Liver (tissue), 9 donors: ENCODE data around the gene CCDC69. TPM values are rescaled to one million over a fixed set of nuclear protein-coding genes. Genes with fewer than 3 reads are reported as not detected.

Source experiments
- DNase-seq: peaks from one replicate; pipeline ENCODE4 v3.0.0-alpha.2; 2017; ENCODE audit warnings: low spot score
- H3K27ac ChIP-seq, 2 donors: one replicate each; pipeline ENCODE4 v1.7.0; 2013; ENCODE audit warnings: inconsistent platforms in 2 of 2, low read length in 2 of 2, control low read depth in 1 of 2, low read depth in 1 of 2, mild to moderate bottlenecking in 1 of 2
- H3K27me3 ChIP-seq, 4 donors: one replicate each; pipeline versions ENCODE4 v1.6.1 to v1.7.0; 2013; ENCODE audit warnings: low read length in 3 of 4, inconsistent platforms in 1 of 4, mild to moderate bottlenecking in 1 of 4, moderate library complexity in 1 of 4; ENCODE audit not compliant: control insufficient read depth in 4 of 4, insufficient read depth in 4 of 4
- H3K36me3 ChIP-seq, 4 donors: one replicate each; pipeline versions ENCODE4 v1.6.1 to v1.7.0; 2013; ENCODE audit warnings: low read length in 3 of 4, mild to moderate bottlenecking in 3 of 4, low read depth in 1 of 4, moderate library complexity in 1 of 4; ENCODE audit not compliant: control insufficient read depth in 4 of 4, insufficient read depth in 3 of 4
- H3K4me1 ChIP-seq, 4 donors: one replicate each; pipeline versions ENCODE4 v1.6.1 to v1.7.0; 2013; ENCODE audit warnings: low read length in 3 of 4, mild to moderate bottlenecking in 3 of 4, moderate library complexity in 1 of 4; ENCODE audit not compliant: control insufficient read depth in 4 of 4, insufficient read depth in 4 of 4
- H3K4me3 ChIP-seq, 3 donors: one replicate each; pipeline versions ENCODE4 v1.6.1 to v1.7.0; 2013; ENCODE audit warnings: low read length in 3 of 3, control low read depth in 1 of 3, low read depth in 1 of 3, mild to moderate bottlenecking in 1 of 3
- H3K9ac ChIP-seq, 2 donors: one replicate each; pipeline ENCODE4 v1.7.0; 2013; ENCODE audit warnings: low read length in 2 of 2, mild to moderate bottlenecking in 2 of 2, moderate library complexity in 2 of 2, control low read depth in 1 of 2, low read depth in 1 of 2
- H3K9me3 ChIP-seq, 4 donors: one replicate each; pipeline versions ENCODE4 v1.6.1 to v1.7.0; 2013; ENCODE audit warnings: low read length in 3 of 4; ENCODE audit not compliant: control insufficient read depth in 4 of 4
- EGR1 ChIP-seq, 2 donors: IDR thresholded peaks; 2 replicates each; pipeline ENCODE4 v1.6.1; 2016 to 2018; ENCODE audit warnings: antibody characterized with exemption in 2 of 2, low read depth in 2 of 2
- FOXA1 ChIP-seq: IDR thresholded peaks from 2 replicates; pipeline ENCODE4 v1.6.1; 2016; ENCODE audit warnings: antibody characterized with exemption
- GABPA ChIP-seq, 2 donors: IDR thresholded peaks in 1 of 2; conservative IDR thresholded peaks in 1 of 2; 2 replicates each; pipeline ENCODE4 v1.6.1; 2016; ENCODE audit warnings: antibody characterized with exemption in 2 of 2, mild to moderate bottlenecking in 1 of 2, moderate library complexity in 1 of 2
- HNF4A ChIP-seq, 2 donors: conservative IDR thresholded peaks; 2 replicates each; pipeline ENCODE4 v1.6.1; 2016; ENCODE audit warnings: antibody characterized with exemption in 2 of 2, mild to moderate bottlenecking in 2 of 2
- HNF4G ChIP-seq: IDR thresholded peaks from 2 replicates; pipeline ENCODE4 v1.6.1; 2016; ENCODE audit warnings: antibody characterized with exemption
- JUND ChIP-seq, 2 donors: IDR thresholded peaks; 2 replicates each; pipeline ENCODE4 v1.6.1; 2016; ENCODE audit warnings: antibody characterized with exemption in 2 of 2
- RXRA ChIP-seq, 2 donors: IDR thresholded peaks; 2 replicates each; pipeline ENCODE4 v1.6.1; 2017 to 2018; ENCODE audit warnings: antibody characterized with exemption in 2 of 2, mild to moderate bottlenecking in 1 of 2
- SP1 ChIP-seq: IDR thresholded peaks from 2 replicates; pipeline ENCODE4 v1.6.1; 2018; ENCODE audit warnings: antibody characterized with exemption, mild to moderate bottlenecking
- WGBS: extraction: QIAGEN DNeasy Blood & Tissue Kit; methylation state at CpG from one replicate; pipeline ENCODE4 v1.1.7; 2013; 5-methylcytosine and 5-hydroxymethylcytosine counted together
- polyA plus RNA-seq, 2 donors: library from polyadenylated mRNA; stranded (reverse) in 1 of 2; unstranded in 1 of 2; fragments of 200-250 nt in 1 of 2; fragments of >200 nt in 1 of 2; fragmentation: Nextera tagmentation in 1 of 2; extraction: Ambion mirVana in 1 of 2; gene quantifications; one replicate each; pipeline versions ENCODE4 v1.2.1 to v1.2.3, GENCODE V29; 2013 to 2015
- total RNA-seq, 2 donors: library from RNA; depleted of rRNA; stranded (reverse); fragments of >200 nt; gene quantifications; one replicate each; pipeline ENCODE4 v1.2.3, GENCODE V29; 2014
- TF ChIP-seq, protein P1 (sequence below): IDR thresholded peaks from 2 replicates; pipeline ENCODE4 v1.6.1; 2016; ENCODE audit warnings: antibody characterized with exemption, mild to moderate bottlenecking
- TF ChIP-seq, protein P2 (sequence below): IDR thresholded peaks from 2 replicates; pipeline ENCODE4 v1.6.1; 2016; ENCODE audit warnings: antibody characterized with exemption
- TF ChIP-seq, protein P3 (sequence below): fragments of 150-350 bp; IDR thresholded peaks from 2 replicates; pipeline ENCODE4 v1.5.1; 2017; ENCODE audit warnings: improper control_type of control experiment, low read depth, low read length; ENCODE audit not compliant: missing input control
- TF ChIP-seq, protein P4 (sequence below): IDR thresholded peaks from 2 replicates; pipeline ENCODE4 v1.6.1; 2016; ENCODE audit warnings: antibody characterized with exemption
- donor health status: healthy.
- donor health status: healthy.
- donor health status: healthy.
- donor health status: healthy.
- donor health status: healthy.

The CCDC69 gene
- total and polyA plus RNA-seq, 4 donors = 11.9 to 28.6 (median 18.0) TPM

DNA sequence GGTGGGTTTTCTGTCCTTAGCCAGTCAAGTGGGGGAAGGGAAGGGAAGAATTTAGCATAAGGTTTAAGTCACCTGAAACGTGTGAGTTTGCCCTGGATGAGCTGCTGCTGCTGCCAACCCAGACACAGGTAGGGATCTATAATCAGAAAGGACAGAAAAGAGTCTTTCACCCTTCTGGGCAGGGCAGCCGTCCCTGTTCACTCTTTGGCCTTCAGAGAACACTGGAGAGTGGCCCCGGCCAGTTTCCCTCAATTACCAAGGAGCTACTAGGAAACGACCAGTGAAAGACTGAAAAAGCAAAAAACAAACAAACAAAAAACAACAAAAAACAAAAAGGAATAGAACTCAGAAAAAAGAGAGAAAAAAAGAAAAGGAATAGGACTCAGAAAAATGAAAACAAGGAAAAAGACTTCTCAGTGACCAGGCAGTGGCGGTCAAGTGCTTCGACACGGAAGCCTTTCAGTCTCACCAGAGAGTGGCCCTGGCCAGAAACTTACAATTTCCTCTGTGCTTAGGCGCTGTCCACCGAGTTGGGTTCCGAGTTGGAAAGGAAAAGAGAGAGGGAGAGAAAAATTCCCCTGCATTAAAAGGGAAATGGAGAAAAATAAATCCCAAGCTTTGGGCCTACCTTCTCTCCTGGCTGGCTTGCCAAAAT lies 26.6 kb upstream of the CCDC69 start (continued):
- TF ChIP-seq, protein P1, sequence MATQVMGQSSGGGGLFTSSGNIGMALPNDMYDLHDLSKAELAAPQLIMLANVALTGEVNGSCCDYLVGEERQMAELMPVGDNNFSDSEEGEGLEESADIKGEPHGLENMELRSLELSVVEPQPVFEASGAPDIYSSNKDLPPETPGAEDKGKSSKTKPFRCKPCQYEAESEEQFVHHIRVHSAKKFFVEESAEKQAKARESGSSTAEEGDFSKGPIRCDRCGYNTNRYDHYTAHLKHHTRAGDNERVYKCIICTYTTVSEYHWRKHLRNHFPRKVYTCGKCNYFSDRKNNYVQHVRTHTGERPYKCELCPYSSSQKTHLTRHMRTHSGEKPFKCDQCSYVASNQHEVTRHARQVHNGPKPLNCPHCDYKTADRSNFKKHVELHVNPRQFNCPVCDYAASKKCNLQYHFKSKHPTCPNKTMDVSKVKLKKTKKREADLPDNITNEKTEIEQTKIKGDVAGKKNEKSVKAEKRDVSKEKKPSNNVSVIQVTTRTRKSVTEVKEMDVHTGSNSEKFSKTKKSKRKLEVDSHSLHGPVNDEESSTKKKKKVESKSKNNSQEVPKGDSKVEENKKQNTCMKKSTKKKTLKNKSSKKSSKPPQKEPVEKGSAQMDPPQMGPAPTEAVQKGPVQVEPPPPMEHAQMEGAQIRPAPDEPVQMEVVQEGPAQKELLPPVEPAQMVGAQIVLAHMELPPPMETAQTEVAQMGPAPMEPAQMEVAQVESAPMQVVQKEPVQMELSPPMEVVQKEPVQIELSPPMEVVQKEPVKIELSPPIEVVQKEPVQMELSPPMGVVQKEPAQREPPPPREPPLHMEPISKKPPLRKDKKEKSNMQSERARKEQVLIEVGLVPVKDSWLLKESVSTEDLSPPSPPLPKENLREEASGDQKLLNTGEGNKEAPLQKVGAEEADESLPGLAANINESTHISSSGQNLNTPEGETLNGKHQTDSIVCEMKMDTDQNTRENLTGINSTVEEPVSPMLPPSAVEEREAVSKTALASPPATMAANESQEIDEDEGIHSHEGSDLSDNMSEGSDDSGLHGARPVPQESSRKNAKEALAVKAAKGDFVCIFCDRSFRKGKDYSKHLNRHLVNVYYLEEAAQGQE = peak; percentile 96
- no peak for TF ChIP-seq SP1

DNA sequence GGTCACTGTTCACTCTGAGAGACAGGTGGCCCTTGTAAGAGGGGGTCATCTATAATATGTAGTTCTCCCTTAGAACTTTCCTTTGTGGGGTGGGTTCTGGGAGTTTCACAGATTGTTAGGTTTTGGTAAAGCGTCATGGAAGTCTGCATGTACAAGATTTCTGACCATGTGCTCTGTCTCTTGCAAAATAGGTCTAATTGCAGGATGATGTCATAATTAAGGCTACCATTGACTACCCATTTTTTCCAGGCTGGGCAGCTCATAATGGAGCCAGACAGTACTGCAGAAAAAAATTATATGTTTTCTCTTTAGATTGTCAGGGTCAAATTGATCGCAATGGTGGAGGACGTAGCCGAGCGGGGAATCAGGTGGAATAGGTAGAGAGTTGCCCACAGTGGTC lies 25.4 kb upstream of the CCDC69 start:
- Histone ChIP-seq H3K36me3 (no peaks in the 10 kb centered on the region), H3K9ac (no peak overlapping the region), H3K27ac (peak overlapping the region; percentile 15 to 49), H3K4me3 (peak overlapping the region in 2 of 3 donors; percentile 27 to 62), H3K27me3 (no peaks in the 10 kb centered on the region), H3K9me3 (no peaks in the 10 kb centered on the region), H3K4me1 (peaks cover 8 to 39% (median 31%) of the 10 kb centered on the region in 4 donors)
- WGBS = 87% methylated on average over 5 of the region's 5 CpGs
- no peak for DNase-seq
- TF ChIP-seq EGR1 (IDR thresholded peaks at IDR 0.05; ENCODE audit: low read depth in 2 of 2) (no peak), RXRA (IDR thresholded peaks at IDR 0.05) (no peak)
- TF ChIP-seq, protein P2, sequence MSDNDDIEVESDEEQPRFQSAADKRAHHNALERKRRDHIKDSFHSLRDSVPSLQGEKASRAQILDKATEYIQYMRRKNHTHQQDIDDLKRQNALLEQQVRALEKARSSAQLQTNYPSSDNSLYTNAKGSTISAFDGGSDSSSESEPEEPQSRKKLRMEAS = no peak

DNA sequence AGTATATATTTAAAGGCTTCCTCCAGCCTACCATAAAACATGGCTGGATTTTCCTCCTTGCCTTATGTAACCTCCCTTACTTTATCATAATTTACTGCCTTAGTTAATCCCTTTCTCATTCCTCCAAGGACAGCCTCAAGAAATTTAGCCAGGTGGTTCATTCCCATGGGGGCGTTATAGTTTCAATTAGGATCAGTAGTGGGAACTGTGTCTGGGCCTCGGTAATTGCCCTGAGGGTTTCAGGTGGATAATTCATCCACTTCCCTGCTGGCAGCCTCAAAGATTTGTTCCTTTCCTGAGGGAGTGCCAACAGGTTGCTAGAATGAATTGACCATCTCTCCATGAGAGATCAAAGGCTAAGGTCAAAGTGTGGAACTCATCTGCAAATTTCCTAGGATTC lies 24.8 kb upstream of the CCDC69 start:
- WGBS = 65% methylated on average over 2 of the region's 2 CpGs
- Histone ChIP-seq H3K9ac (no peak overlapping the region), H3K27ac (peak overlapping the region; percentile 15 to 49)

DNA sequence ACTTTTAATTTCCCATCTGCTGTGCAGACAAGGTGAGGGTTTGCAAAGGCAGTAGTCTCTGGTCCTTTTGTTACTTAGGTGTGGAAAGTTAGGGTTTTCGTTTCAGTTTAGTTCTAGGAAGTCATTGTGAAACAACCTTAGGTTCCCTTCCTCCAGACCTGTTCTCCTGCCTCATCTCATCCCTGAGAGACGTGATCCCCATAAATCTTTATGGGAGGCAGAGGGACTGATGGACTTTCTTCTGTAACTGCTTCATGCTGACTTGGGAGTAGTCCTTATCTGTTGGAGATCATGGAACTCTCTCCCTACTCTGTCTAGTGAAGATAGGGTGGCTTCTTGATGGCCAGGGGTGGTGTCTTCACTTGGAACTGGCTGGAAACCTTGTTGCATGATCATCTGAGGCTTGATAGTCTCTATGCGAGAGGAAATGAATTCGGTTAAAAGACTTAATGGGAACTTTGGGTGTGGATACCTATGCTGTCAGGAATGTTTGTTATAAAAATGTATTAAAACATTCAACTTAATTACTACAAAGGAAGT lies 21.9 kb upstream of the CCDC69 start:
- Histone ChIP-seq H3K4me1 (peaks cover 8 to 12% (median 11%) of the 10 kb centered on the region in 4 donors), H3K9me3 (no peaks in the 10 kb centered on the region), H3K27ac (no peak overlapping the region), H3K9ac (no peak overlapping the region), H3K36me3 (no peaks in the 10 kb centered on the region), H3K4me3 (no peak overlapping the region), H3K27me3 (no peaks in the 10 kb centered on the region)
- 87% methylated on average over 4 of the region's 4 CpGs for whole genome bisulfite sequencing
- DNase-seq = no peak
- TF ChIP-seq JUND (IDR thresholded peaks at IDR 0.05) (no peak), RXRA (IDR thresholded peaks at IDR 0.05) (no peak), HNF4G (no peak), EGR1 (IDR thresholded peaks at IDR 0.05; ENCODE audit: low read depth in 2 of 2) (no peak), GABPA (IDR thresholded peaks at IDR 0.05 in 1 of 2, conservative IDR thresholded peaks at IDR 0.05 in 1 of 2) (no peak), HNF4A (conservative IDR thresholded peaks at IDR 0.05) (no peak), FOXA1 (no peak)
- TF ChIP-seq, protein P3, sequence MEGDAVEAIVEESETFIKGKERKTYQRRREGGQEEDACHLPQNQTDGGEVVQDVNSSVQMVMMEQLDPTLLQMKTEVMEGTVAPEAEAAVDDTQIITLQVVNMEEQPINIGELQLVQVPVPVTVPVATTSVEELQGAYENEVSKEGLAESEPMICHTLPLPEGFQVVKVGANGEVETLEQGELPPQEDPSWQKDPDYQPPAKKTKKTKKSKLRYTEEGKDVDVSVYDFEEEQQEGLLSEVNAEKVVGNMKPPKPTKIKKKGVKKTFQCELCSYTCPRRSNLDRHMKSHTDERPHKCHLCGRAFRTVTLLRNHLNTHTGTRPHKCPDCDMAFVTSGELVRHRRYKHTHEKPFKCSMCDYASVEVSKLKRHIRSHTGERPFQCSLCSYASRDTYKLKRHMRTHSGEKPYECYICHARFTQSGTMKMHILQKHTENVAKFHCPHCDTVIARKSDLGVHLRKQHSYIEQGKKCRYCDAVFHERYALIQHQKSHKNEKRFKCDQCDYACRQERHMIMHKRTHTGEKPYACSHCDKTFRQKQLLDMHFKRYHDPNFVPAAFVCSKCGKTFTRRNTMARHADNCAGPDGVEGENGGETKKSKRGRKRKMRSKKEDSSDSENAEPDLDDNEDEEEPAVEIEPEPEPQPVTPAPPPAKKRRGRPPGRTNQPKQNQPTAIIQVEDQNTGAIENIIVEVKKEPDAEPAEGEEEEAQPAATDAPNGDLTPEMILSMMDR = no peak
- TF ChIP-seq, protein P2 = no peak
- TF ChIP-seq, protein P1 = no peak
- TF ChIP-seq, protein P4, sequence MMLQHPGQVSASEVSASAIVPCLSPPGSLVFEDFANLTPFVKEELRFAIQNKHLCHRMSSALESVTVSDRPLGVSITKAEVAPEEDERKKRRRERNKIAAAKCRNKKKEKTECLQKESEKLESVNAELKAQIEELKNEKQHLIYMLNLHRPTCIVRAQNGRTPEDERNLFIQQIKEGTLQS = no peak

More for the DNA sequence above, 24.8 kb upstream of the CCDC69 start:
- H3K9me3 ChIP-seq = no peaks in the 10 kb centered on the region
- H3K27me3 ChIP-seq = no peaks in the 10 kb centered on the region
- peaks cover 8 to 32% (median 27%) of the 10 kb centered on the region in 4 donors for H3K4me1 ChIP-seq
- no peaks in the 10 kb centered on the region for H3K36me3 ChIP-seq
- no peak for TF ChIP-seq JUND (IDR thresholded peaks at IDR 0.05)
- TF ChIP-seq HNF4A (conservative IDR thresholded peaks at IDR 0.05) = peak in 1 of 2 donors; percentile 35
- no peak overlapping the region for H3K4me3 ChIP-seq
- no peak for DNase-seq
